ENCODE results near the gene IQUB. TPM values are rescaled to one million over a fixed set of nuclear protein-coding genes. Genes with fewer than 3 reads are reported as not detected.

IQUB gene
- total RNA-seq, 3 donors from 2014 or later (not counting 1 experiment from before 2014, with no cell fraction given) = 0.09 to 0.45 (median 0.18) TPM

DNA sequence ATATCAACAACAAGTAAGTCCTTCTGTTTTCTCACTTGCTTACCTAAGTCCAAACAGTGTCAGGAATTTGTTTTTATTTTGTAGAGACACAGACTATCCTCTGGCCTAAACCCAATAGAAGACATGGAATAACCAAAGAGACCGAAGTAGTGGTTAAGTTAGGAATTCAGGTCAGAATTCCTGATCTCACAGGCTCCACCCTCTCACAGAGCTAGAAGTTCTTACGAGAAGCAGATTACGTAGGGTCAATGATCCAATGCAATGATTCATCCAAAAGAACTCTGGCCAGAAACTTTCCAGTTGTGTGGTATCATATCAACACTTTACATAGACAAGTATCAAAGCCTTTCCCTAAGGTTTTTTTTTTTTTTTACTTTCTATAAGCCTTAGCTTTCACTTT, 73.8 kb downstream of the IQUB start:
- no peaks in the 10 kb centered on the region for H3K4me1 ChIP-seq (ENCODE audit: control insufficient read depth, insufficient read depth, low read length)
- ATAC-seq = no peak
- intact Hi-C loops (cut with micrococcal nuclease) = no loop called here
- H3K27me3 ChIP-seq (ENCODE audit: control insufficient read depth, insufficient read depth, low read length) = no peaks in the 10 kb centered on the region
- Mint-ChIP-seq H3K27ac (no peak overlapping the region), H3K36me3 (no peaks in the 10 kb centered on the region), H3K9me3 (peaks cover 2 to 3% of the 10 kb centered on the region in 2 donors), H3K27me3 (ENCODE audit: low read depth in 2 of 2) (no peaks in the 10 kb centered on the region), H3K4me1 (no peaks in the 10 kb centered on the region), H3K4me3 (no peak overlapping the region)
- DNase-seq = no peak
- H3K36me3 ChIP-seq (ENCODE audit: control insufficient read depth, insufficient read depth, low read length) = no peaks in the 10 kb centered on the region
- 89% methylated on average over 3 of the region's 3 CpGs for WGBS (ENCODE audit: insufficient coverage)
- no peak overlapping the region for H3K27ac ChIP-seq (ENCODE audit: low read length)
- H3K9me3 ChIP-seq (ENCODE audit: control insufficient read depth, insufficient read depth, low read length) = no peaks in the 10 kb centered on the region
- TF ChIP-seq, protein P1, sequence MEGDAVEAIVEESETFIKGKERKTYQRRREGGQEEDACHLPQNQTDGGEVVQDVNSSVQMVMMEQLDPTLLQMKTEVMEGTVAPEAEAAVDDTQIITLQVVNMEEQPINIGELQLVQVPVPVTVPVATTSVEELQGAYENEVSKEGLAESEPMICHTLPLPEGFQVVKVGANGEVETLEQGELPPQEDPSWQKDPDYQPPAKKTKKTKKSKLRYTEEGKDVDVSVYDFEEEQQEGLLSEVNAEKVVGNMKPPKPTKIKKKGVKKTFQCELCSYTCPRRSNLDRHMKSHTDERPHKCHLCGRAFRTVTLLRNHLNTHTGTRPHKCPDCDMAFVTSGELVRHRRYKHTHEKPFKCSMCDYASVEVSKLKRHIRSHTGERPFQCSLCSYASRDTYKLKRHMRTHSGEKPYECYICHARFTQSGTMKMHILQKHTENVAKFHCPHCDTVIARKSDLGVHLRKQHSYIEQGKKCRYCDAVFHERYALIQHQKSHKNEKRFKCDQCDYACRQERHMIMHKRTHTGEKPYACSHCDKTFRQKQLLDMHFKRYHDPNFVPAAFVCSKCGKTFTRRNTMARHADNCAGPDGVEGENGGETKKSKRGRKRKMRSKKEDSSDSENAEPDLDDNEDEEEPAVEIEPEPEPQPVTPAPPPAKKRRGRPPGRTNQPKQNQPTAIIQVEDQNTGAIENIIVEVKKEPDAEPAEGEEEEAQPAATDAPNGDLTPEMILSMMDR (IDR thresholded peaks at IDR 0.05) = no peak
- H3K4me3 ChIP-seq (ENCODE audit: low read length) = no peak overlapping the region

DNA sequence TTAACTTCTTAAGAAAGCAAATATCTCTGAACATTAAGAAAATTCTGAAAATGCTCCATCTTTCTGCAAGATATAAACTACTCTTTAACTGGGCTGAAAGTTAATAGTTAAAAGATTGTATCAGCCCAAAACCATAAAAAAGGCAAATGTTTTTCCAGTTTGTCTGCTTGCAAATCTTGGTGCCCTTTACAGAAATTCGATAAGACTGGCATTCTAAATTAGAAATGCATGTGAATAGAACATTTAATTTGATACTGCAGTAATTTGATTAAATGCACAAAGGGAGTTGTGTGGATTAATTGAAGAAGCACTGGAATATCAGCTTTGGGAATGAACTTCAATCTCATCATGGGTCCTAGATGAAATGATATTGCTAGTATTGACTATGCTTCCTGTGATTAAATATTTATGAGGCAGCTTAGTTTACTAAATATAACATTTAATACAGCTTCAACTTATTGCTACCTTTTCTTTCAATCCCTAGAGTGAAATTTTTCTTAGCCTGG, 78.4 kb downstream of the IQUB start:
- Histone ChIP-seq H3K9me3 (ENCODE audit: control insufficient read depth, insufficient read depth, low read length) (no peaks in the 10 kb centered on the region), H3K4me1 (ENCODE audit: control insufficient read depth, insufficient read depth, low read length) (no peaks in the 10 kb centered on the region), H3K36me3 (ENCODE audit: control insufficient read depth, insufficient read depth, low read length) (no peaks in the 10 kb centered on the region), H3K27me3 (ENCODE audit: control insufficient read depth, insufficient read depth, low read length) (no peaks in the 10 kb centered on the region), H3K4me3 (ENCODE audit: low read length) (no peak overlapping the region), H3K27ac (ENCODE audit: low read length) (no peak overlapping the region)
- intact Hi-C loops (cut with micrococcal nuclease) = no loop called here
- peaks cover 8 to 10% of the 10 kb centered on the region in 2 donors for H3K9me3 Mint-ChIP-seq
- DNase-seq = no peak
- 56% methylated on average over 1 of the region's 1 CpG for WGBS (ENCODE audit: insufficient coverage)
- no peaks in the 10 kb centered on the region for H3K4me1 Mint-ChIP-seq
- TF ChIP-seq, protein P1 (IDR thresholded peaks at IDR 0.05) = no peak
- no peak overlapping the region for H3K4me3 Mint-ChIP-seq
- H3K27me3 Mint-ChIP-seq (ENCODE audit: low read depth in 2 of 2) = no peaks in the 10 kb centered on the region
- H3K27ac Mint-ChIP-seq = no peak overlapping the region
- H3K36me3 Mint-ChIP-seq = no peaks in the 10 kb centered on the region
- no peak for ATAC-seq

DNA sequence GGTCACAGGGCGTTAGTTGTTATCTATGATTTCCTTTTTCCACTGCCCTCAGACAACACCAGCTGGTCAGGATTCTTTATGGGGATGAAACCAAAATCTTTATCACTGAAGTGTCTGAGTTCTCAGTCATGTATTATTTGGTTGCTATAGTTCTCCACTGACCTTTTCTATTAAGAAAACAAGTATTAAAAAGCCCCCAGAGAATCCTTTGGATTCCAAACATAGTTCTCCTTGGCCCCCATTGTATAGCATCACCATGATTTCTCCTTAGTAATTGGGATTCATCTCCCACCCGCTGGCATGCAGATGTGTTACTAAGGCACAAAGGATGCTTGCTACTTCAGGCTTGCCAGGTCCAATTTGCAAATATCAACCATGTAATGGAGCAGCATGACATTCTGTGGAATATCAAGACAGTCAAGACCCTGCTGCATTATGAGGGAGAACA, 94.3 kb downstream of the IQUB start:
- Histone ChIP-seq H3K36me3 (ENCODE audit: control insufficient read depth, insufficient read depth, low read length) (no peaks in the 10 kb centered on the region), H3K27me3 (ENCODE audit: control insufficient read depth, insufficient read depth, low read length) (no peaks in the 10 kb centered on the region), H3K4me1 (ENCODE audit: control insufficient read depth, insufficient read depth, low read length) (no peaks in the 10 kb centered on the region), H3K4me3 (ENCODE audit: low read length) (no peak overlapping the region), H3K9me3 (ENCODE audit: control insufficient read depth, insufficient read depth, low read length) (no peaks in the 10 kb centered on the region), H3K27ac (ENCODE audit: low read length) (no peak overlapping the region)
- Mint-ChIP-seq H3K36me3 (peaks cover 7% of the 10 kb centered on the region), H3K4me1 (no peaks in the 10 kb centered on the region), H3K9me3 (peaks cover 8 to 9% of the 10 kb centered on the region in 2 donors), H3K27ac (no peak overlapping the region), H3K27me3 (ENCODE audit: low read depth in 2 of 2) (no peaks in the 10 kb centered on the region), H3K4me3 (no peak overlapping the region)
- DNase-seq (no peak), ATAC-seq (no peak)
- WGBS (ENCODE audit: insufficient coverage) = 55% methylated on average over 1 of the region's 2 CpGs
- intact Hi-C loops (cut with micrococcal nuclease) = no loop called here
- TF ChIP-seq, protein P1 (IDR thresholded peaks at IDR 0.05) = no peak

DNA sequence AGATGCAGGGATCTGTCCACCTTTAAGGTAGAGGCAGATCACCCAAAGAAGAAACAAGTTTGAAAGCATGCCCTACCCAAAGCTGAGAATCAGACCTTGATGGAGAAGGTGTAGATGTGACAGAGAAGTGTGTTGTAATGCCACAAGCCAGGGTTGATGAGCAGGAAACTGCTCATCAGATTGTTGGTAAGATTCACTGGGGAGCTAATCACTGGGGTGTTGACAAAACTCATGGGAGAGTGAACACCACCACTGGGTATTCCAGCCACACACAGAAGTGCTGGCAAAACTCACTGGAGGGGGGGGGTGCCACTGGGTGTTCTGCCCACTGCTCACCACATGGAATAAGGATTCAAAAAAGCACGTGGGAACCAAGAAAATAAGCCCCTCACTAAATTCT, 95.2 kb downstream of the IQUB start:
- H3K9me3 ChIP-seq (ENCODE audit: control insufficient read depth, insufficient read depth, low read length) = no peaks in the 10 kb centered on the region
- no peak for DNase-seq
- Mint-ChIP-seq H3K36me3 (peaks cover 6% of the 10 kb centered on the region), H3K9me3 (peaks cover 3 to 11% of the 10 kb centered on the region in 2 donors), H3K4me3 (no peak overlapping the region), H3K27ac (no peak overlapping the region), H3K27me3 (ENCODE audit: low read depth in 2 of 2) (no peaks in the 10 kb centered on the region), H3K4me1 (no peaks in the 10 kb centered on the region)
- TF ChIP-seq, protein P1 (IDR thresholded peaks at IDR 0.05) = no peak
- intact Hi-C loops (cut with micrococcal nuclease) = no loop called here
- ATAC-seq = no peak
- no peaks in the 10 kb centered on the region for H3K36me3 ChIP-seq (ENCODE audit: control insufficient read depth, insufficient read depth, low read length)
- no peaks in the 10 kb centered on the region for H3K27me3 ChIP-seq (ENCODE audit: control insufficient read depth, insufficient read depth, low read length)
- H3K27ac ChIP-seq (ENCODE audit: low read length) = no peak overlapping the region
- H3K4me3 ChIP-seq (ENCODE audit: low read length) = no peak overlapping the region
- no peaks in the 10 kb centered on the region for H3K4me1 ChIP-seq (ENCODE audit: control insufficient read depth, insufficient read depth, low read length)
- 36% methylated on average over 1 of the region's 1 CpG for WGBS (ENCODE audit: insufficient coverage)
